GM12878 (cell line): ENCODE data around the gene MYO1C. TPM values are rescaled to one million over a fixed set of nuclear protein-coding genes. Genes with fewer than 3 reads are reported as not detected.

Experiments used
- ATAC-seq: fragments of 200-7000 bp; cut with Tn5 transposase; 3 replicates; pipeline ENCODE4 v1.9.1; 2020; ENCODE audit warnings: mild to moderate bottlenecking, moderate library complexity
- BruUV-seq: library from RNA; stranded (reverse); fragments of 400-500 nt; replicated peaks from 2 replicates; lab custom pipeline; 2021; lab: Mats Ljungman, UMichigan
- CTCF ChIA-PET: fragments of 300-600 bp; sonication (Branson Sonifier 250); formaldehyde crosslinking; extraction: SDS; loops from one replicate; lab custom pipeline; 2021; ENCODE audit warnings: inconsistent platforms; lab: Yijun Ruan, JAX
- POLR2A ChIA-PET: fragments of 350-600 bp; formaldehyde crosslinking; extraction: SDS; loops from one replicate; lab custom pipeline; 2021; ENCODE audit warnings: inconsistent platforms; lab: Charles Lee
- RAD21 ChIA-PET: fragments of 300-600 bp; sonication (Branson Sonifier 250); formaldehyde crosslinking; loops from one replicate; lab custom pipeline; 2023; ENCODE audit warnings: antibody characterized with exemption; ENCODE audit not compliant: unreplicated experiment; lab: Charles Lee
- SMC1A ChIA-PET: fragments of 300-600 bp; sonication (Branson Sonifier 250); formaldehyde crosslinking; loops from one replicate; lab custom pipeline; 2023; ENCODE audit not compliant: unreplicated experiment, uncharacterized antibody; lab: Charles Lee
- DNase-seq: peaks from one replicate; pipeline ENCODE4 v3.0.0-alpha.2; 2011; ENCODE audit warnings: low read depth, low spot score
- FAIRE-seq: peaks from 3 replicates; lab custom pipeline; 2011; peaks lifted over from hg19 to GRCh38; lab: Jason Lieb, UNC
- H2AFZ ChIP-seq: 2 replicates; pipeline ENCODE4 v1.6.0; 2011; ENCODE audit warnings: low read depth, low read length, control low read depth; ENCODE audit not compliant: control insufficient read depth
- H3K27ac ChIP-seq: 2 replicates; pipeline ENCODE4 v1.5.1; 2011; ENCODE audit warnings: control low read depth; ENCODE audit not compliant: control insufficient read depth, insufficient read depth
- H3K27me3 ChIP-seq, 2 experiments: replicated peaks in 1 of 2; 2 replicates each; pipeline versions ENCODE4 v1.6.0 to v1.6.1; 2011; ENCODE audit warnings: low read length in 1 of 2; ENCODE audit not compliant: control insufficient read depth in 2 of 2, insufficient read depth in 2 of 2
- H3K36me3 ChIP-seq, 2 experiments: 2 replicates each; pipeline ENCODE4 v1.5.1; 2011; ENCODE audit warnings: low read length in 1 of 2; ENCODE audit not compliant: control insufficient read depth in 2 of 2, insufficient read depth in 2 of 2
- H3K4me1 ChIP-seq: 2 replicates; pipeline ENCODE4 v1.6.1; 2011; ENCODE audit warnings: mild to moderate bottlenecking, low read length, moderate library complexity, mixed read lengths; ENCODE audit not compliant: control insufficient read depth, insufficient read depth
- H3K4me2 ChIP-seq: 2 replicates; pipeline ENCODE4 v1.6.0; 2011; ENCODE audit warnings: control low read depth; ENCODE audit not compliant: control insufficient read depth, insufficient read depth
- H3K4me3 ChIP-seq: fragments of 200-600 bp; sonication (generic); 2 replicates; pipeline ENCODE4 v1.5.1; 2016
- H3K79me2 ChIP-seq: 2 replicates; pipeline ENCODE4 v1.6.0; 2011; ENCODE audit warnings: low read length; ENCODE audit not compliant: control insufficient read depth, insufficient read depth
- H3K9ac ChIP-seq: 2 replicates; pipeline ENCODE4 v1.8.0; 2011; ENCODE audit warnings: low read length, control low read depth, mixed read lengths; ENCODE audit not compliant: control insufficient read depth, insufficient read depth
- H3K9me3 ChIP-seq: replicated peaks from 3 replicates; pipeline ENCODE4 v1.5.1; 2011; ENCODE audit warnings: mild to moderate bottlenecking, low read length; ENCODE audit not compliant: control insufficient read depth, insufficient read depth
- H4K20me1 ChIP-seq: 2 replicates; pipeline ENCODE4 v1.6.0; 2011; ENCODE audit not compliant: control insufficient read depth, insufficient read depth
- BHLHE40 ChIP-seq, 2 experiments: fragments of 450-650 bp in 1 of 2; IDR thresholded peaks; 2 replicates each; pipeline ENCODE4 v1.6.1; 2011 to 2017; ENCODE audit warnings: low read depth in 2 of 2, borderline replicate concordance in 1 of 2, improper control_type of control experiment in 1 of 2, low read length in 1 of 2, mild to moderate bottlenecking in 1 of 2
- CBFB ChIP-seq: IDR thresholded peaks from 2 replicates; pipeline ENCODE4 v1.6.1; 2016; ENCODE audit warnings: antibody characterized with exemption, low read depth
- EED ChIP-seq: sonication (generic); IDR thresholded peaks from 2 replicates; pipeline ENCODE4 v1.6.1; 2016; ENCODE audit warnings: antibody characterized with exemption, low read depth
- EGR1 ChIP-seq, 2 experiments: IDR thresholded peaks; 1 replicate in 1 of 2; 2 replicates in 1 of 2; pipeline ENCODE4 v1.6.1; 2011 to 2012; ENCODE audit warnings: low read depth in 2 of 2, low read length in 2 of 2, borderline replicate concordance in 1 of 2, mild to moderate bottlenecking in 1 of 2, moderate library complexity in 1 of 2
- FOXK2 ChIP-seq: fragments of 450-650 bp; IDR thresholded peaks from 2 replicates; pipeline ENCODE4 v1.6.1; 2017; ENCODE audit warnings: mild to moderate bottlenecking, moderate library complexity
- MTA3 ChIP-seq: IDR thresholded peaks from 2 replicates; pipeline ENCODE4 v1.6.1; 2012; ENCODE audit warnings: low read length, inconsistent platforms, borderline replicate concordance
- MYC ChIP-seq: IDR thresholded peaks from 2 replicates; pipeline ENCODE4 v1.6.1; 2011; ENCODE audit warnings: mild to moderate bottlenecking, low read length, moderate library complexity, inconsistent platforms; ENCODE audit not compliant: insufficient read depth, insufficient replicate concordance, insufficient read length, severe bottlenecking
- PKNOX1 ChIP-seq: fragments of 450-650 bp; IDR thresholded peaks from 2 replicates; pipeline ENCODE4 v1.6.1; 2016; ENCODE audit warnings: mild to moderate bottlenecking
- PRDM15 ChIP-seq: fragments of 450-650 bp; formaldehyde crosslinking; IDR thresholded peaks from 2 replicates; pipeline ENCODE4 v1.4.0; 2020; ENCODE audit warnings: mild to moderate bottlenecking, moderate library complexity
- RUNX3 ChIP-seq: IDR thresholded peaks from 2 replicates; pipeline ENCODE4 v1.6.1; 2012; ENCODE audit warnings: low read length, inconsistent platforms
- ZZZ3 ChIP-seq: IDR thresholded peaks from 2 replicates; pipeline ENCODE4 v1.6.1; 2011; ENCODE audit warnings: low read depth; ENCODE audit not compliant: control insufficient read depth, insufficient read length
- WGBS: methylation state at CpG from one replicate; pipeline ENCODE4 v1.1.6; 2016; ENCODE audit warnings: low lambda C conversion rate; ENCODE audit not compliant: insufficient replicate concordance, insufficient coverage; ENCODE audit errors: missing lambda C conversion rate; 5-methylcytosine and 5-hydroxymethylcytosine counted together
- in situ Hi-C: fragments of 300-500 bp; cut with MboI; formaldehyde crosslinking; loops from 9 replicates; pipeline ENCODE4 v1.14.3; 2018; ENCODE audit warnings: mixed read lengths
- intact Hi-C: fragments of 100-400 bp; cut with micrococcal nuclease; formaldehyde crosslinking; loops from one replicate; pipeline ENCODE4 v1.14.2; 2022; ENCODE audit not compliant: unreplicated experiment
- polyA plus RNA-seq, 11 experiments: library from polyadenylated mRNA; depleted of rRNA in 4 of 11; unstranded in 6 of 11; stranded (reverse) in 5 of 11; fragments of >200 nt; fragmentation: Nextera tagmentation in 4 of 11; fragmentation: Illumina TruSeq in 1 of 11; extraction: Ambion mirVana in 4 of 11; extraction: Trizol in 1 of 11; gene quantifications; 1 replicate in 1 of 11; 2 replicates in 10 of 11; pipeline versions ENCODE4 v1.2.1 to v1.2.3, GENCODE V29; 2011 to 2016; ENCODE audit warnings: inconsistent platforms in 2 of 11, missing spikeins in 2 of 11, low read depth in 1 of 11
- total RNA-seq, 4 experiments: library from RNA; depleted of rRNA in 3 of 4; stranded (reverse); fragments of >200 nt in 3 of 4; fragmentation: Illumina TruSeq in 1 of 4; extraction: Trizol in 1 of 4; gene quantifications; 2 replicates each; pipeline versions ENCODE4 v1.2.1 to v1.2.3, GENCODE V29; 2013 to 2021

MYO1C gene
- total and polyA plus RNA-seq, 10 of the 15 experiments (the other 5 are each of a cell fraction or from before 2014, with no cell fraction given): 1.2 to 92.0 (median 36.6) TPM

- no peak for TF ChIP-seq RUNX3
- no peak for TF ChIP-seq MYC
- TF ChIP-seq CBFB: no peak
- no peak for TF ChIP-seq FOXK2
- no peak for TF ChIP-seq ZZZ3
- no peak for TF ChIP-seq MTA3
- no peak for TF ChIP-seq PKNOX1
- TF ChIP-seq EGR1 (IDR thresholded peaks at IDR 0.05; ENCODE audit: borderline replicate concordance in 1 of 2, low read depth in 2 of 2, low read length in 2 of 2): no peak
- no peak for TF ChIP-seq EED
- no peak for TF ChIP-seq BHLHE40 (IDR thresholded peaks at IDR 0.05; ENCODE audit: borderline replicate concordance in 1 of 2, low read depth in 2 of 2, low read length in 1 of 2)
Observed at GRCh38 chr17:1503699-1504098, 11.2 kb upstream of the MYO1C start (continued).

GRCh38 chr17:1498869-1499268, 6.4 kb upstream of the MYO1C start:
- POLR2A ChIA-PET: interaction anchor here (1.1 kb wide), 1 partner anchor 11 kb away, joined by 3 read pairs; no protein-coding TSS in a partner anchor
- Histone ChIP-seq H3K4me2 (no peak overlapping the region), H3K9me3 (no peaks in the 10 kb centered on the region), H3K4me3 (no peak overlapping the region), H3K9ac (no peak overlapping the region), H3K27ac (no peak overlapping the region), H3K27me3 (no peaks in the 10 kb centered on the region), H4K20me1 (no peaks in the 10 kb centered on the region), H3K4me1 (no peaks in the 10 kb centered on the region), H3K79me2 (no peaks in the 10 kb centered on the region), H2AFZ (no peak overlapping the region), H3K36me3 (peaks cover 0 to 4% of the 10 kb centered on the region in 2 experiments; a peak in 1 of 4 replicates)
- intact Hi-C loops: no loop called here
- SMC1A ChIA-PET: interaction anchor here (1.5 to 1.6 kb wide), 2 partner anchors 131 to 134 kb away, joined by 4 read pairs; no protein-coding TSS in a partner anchor
- TF ChIP-seq BHLHE40 (IDR thresholded peaks at IDR 0.05; ENCODE audit: borderline replicate concordance in 1 of 2, low read depth in 2 of 2, low read length in 1 of 2) (peak in 1 of 2 experiments; percentile 12; a peak in 1 of 4 replicates), PRDM15 (CRISPR knock-in tag) (no peak)
- WGBS: 81% methylated on average over 9 of the region's 9 CpGs
- no peak for DNase-seq
- FAIRE-seq: no peak
- in situ Hi-C loops: no loop called here
- BruUV-seq: no TSS peak
- peak; percentile 25; the same call in 2 of the 3 replicates for ATAC-seq
- RAD21 ChIA-PET: interaction anchor here (1.2 kb wide), 1 partner anchor 133 kb away, joined by 4 read pairs; no protein-coding TSS in a partner anchor
- CTCF ChIA-PET: interaction anchor here (0.5 to 4.2 kb wide), 4 partner anchors 13 to 245 kb away, joined by 3 to 23 read pairs (median 4); no protein-coding TSS in a partner anchor
